Lung (tissue), 12 donors: ENCODE data around the gene PSMD13. TPM values are rescaled to one million over a fixed set of nuclear protein-coding genes. Genes with fewer than 3 reads are reported as not detected.

ENCODE experiments used
- ATAC-seq: fragments of 200-7000 bp; cut with Tn5 transposase; one replicate; pipeline ENCODE4 v1.9.1; 2020; ENCODE audit warnings: moderate number of reproducible peaks; ENCODE audit not compliant: insufficient read depth, low FRiP score
- DNase-seq, 3 donors: peaks; one replicate each; pipeline ENCODE4 v3.0.0-alpha.2; 2013 to 2017
- H3K27ac ChIP-seq, 2 donors: one replicate each; pipeline ENCODE4 v1.5.1; 2013; ENCODE audit warnings: mild to moderate bottlenecking in 2 of 2, moderate library complexity in 2 of 2, control low read depth in 1 of 2, inconsistent platforms in 1 of 2, low read depth in 1 of 2, low read length in 1 of 2
- H3K27me3 ChIP-seq, 3 donors: one replicate each; pipeline ENCODE4 v1.5.1; 2013; ENCODE audit warnings: low read length in 2 of 3; ENCODE audit not compliant: control insufficient read depth in 3 of 3, insufficient read depth in 3 of 3
- H3K36me3 ChIP-seq, 4 donors: one replicate each; pipeline ENCODE4 v1.5.1; 2013; ENCODE audit warnings: low read length in 4 of 4, mild to moderate bottlenecking in 1 of 4, moderate library complexity in 1 of 4; ENCODE audit not compliant: control insufficient read depth in 4 of 4, insufficient read depth in 4 of 4
- H3K4me1 ChIP-seq, 5 donors: one replicate each; pipeline ENCODE4 v1.5.1; 2013; ENCODE audit warnings: low read length in 5 of 5, mild to moderate bottlenecking in 2 of 5, moderate library complexity in 1 of 5; ENCODE audit not compliant: control insufficient read depth in 5 of 5, insufficient read depth in 5 of 5
- H3K4me3 ChIP-seq: one replicate; pipeline ENCODE4 v1.5.1; 2013; ENCODE audit warnings: mild to moderate bottlenecking, control low read depth, moderate library complexity
- H3K9ac ChIP-seq, 2 donors: one replicate each; pipeline ENCODE4 v1.5.1; 2013; ENCODE audit warnings: low read length in 2 of 2, control low read depth in 1 of 2; ENCODE audit not compliant: insufficient read depth in 1 of 2
- H3K9me3 ChIP-seq, 4 donors: one replicate each; pipeline ENCODE4 v1.5.1; 2013; ENCODE audit warnings: low read length in 3 of 4, mild to moderate bottlenecking in 1 of 4, moderate library complexity in 1 of 4; ENCODE audit not compliant: control insufficient read depth in 4 of 4, insufficient read depth in 3 of 4
- CTCF ChIP-seq: IDR thresholded peaks from 2 replicates; pipeline ENCODE4 v1.5.1; 2012; ENCODE audit warnings: mild to moderate bottlenecking; ENCODE audit errors: control extremely low read depth, extremely low read depth
- whole genome bisulfite sequencing, 2 donors: extraction: QIAGEN DNeasy Blood & Tissue Kit; methylation state at CpG; one replicate each; pipeline ENCODE4 v1.1.7; 2013; 5-methylcytosine and 5-hydroxymethylcytosine counted together
- polyA plus RNA-seq, 2 donors: library from polyadenylated mRNA; stranded (reverse); fragments of 200-250 nt; gene quantifications; one replicate each; pipeline ENCODE4 v1.2.1, GENCODE V29; 2013
- total RNA-seq, 2 donors: library from RNA; depleted of rRNA in 1 of 2; stranded (reverse); fragments of >200 nt in 1 of 2; gene quantifications; one replicate each; pipeline ENCODE4 v1.2.1, GENCODE V29; 2014 to 2021
- donor health status: control.
- donor health status: control.
- donor health status: Bipolar disorder and iron deficiency.
- donor health status: healthy.
- donor health status: DM: yes; HTN: yes; CAD: no.

The PSMD13 gene
- total and polyA plus RNA-seq, 4 donors: 75.2 to 184 (median 145) TPM

- DNase-seq (no peak), ATAC-seq (no peak)
- peak overlapping the region in 1 of 2 donors; percentile 29 for H3K27ac ChIP-seq
- no peak overlapping the region for H3K9ac ChIP-seq
- H3K4me3 ChIP-seq: no peak overlapping the region
- no peak for TF ChIP-seq CTCF
- H3K4me1 ChIP-seq: peaks cover 0 to 26% (median 15%) of the 10 kb centered on the region in 5 donors
- no peaks in the 10 kb centered on the region for H3K9me3 ChIP-seq
- H3K36me3 ChIP-seq: peaks cover 11 to 45% (median 45%) of the 10 kb centered on the region in 4 donors
- 91 to 93% methylated on average over 5 of the region's 5 CpGs for WGBS, 2 donors
- H3K27me3 ChIP-seq: no peaks in the 10 kb centered on the region
Measured at GRCh38 chr11:210803-211180, 26.0 kb upstream of the PSMD13 start.

DNA sequence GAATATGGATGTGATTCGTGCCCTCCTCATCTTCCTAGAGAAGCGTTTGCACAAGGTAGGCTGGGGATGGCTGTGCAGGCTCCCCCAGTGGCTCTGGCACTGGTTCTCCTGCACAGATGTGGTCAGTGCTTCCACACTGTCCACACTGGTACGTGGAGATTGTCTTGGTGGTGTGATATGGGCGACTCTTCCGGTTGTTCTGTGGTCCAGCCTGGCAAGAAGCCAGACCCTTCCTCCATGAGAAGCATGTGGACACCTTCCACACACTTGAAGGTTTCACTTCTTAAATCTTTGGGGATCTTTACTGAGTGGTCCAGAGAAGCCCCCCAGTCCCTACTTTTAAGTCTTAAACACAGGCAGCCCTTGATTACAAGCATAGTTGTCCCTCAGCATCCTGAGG lies 25.5 kb upstream of the PSMD13 start:
- H3K36me3 ChIP-seq: peaks cover 11 to 50% (median 47%) of the 10 kb centered on the region in 4 donors
- 70 to 74% methylated on average over 5 of the region's 5 CpGs for WGBS, 2 donors
- no peaks in the 10 kb centered on the region for H3K27me3 ChIP-seq
- no peak for ATAC-seq
- no peak overlapping the region for H3K9ac ChIP-seq
- TF ChIP-seq CTCF: no peak
- no peak overlapping the region for H3K27ac ChIP-seq
- H3K9me3 ChIP-seq: no peaks in the 10 kb centered on the region
- H3K4me3 ChIP-seq: no peak overlapping the region
- H3K4me1 ChIP-seq: peaks cover 0 to 21% (median 11%) of the 10 kb centered on the region in 5 donors
- DNase-seq: no peak

GRCh38 chr11:211741-212140 lies 25.0 kb upstream of the PSMD13 start:
- no peak overlapping the region for H3K4me3 ChIP-seq
- DNase-seq (no peak), ATAC-seq (no peak)
- H3K27me3 ChIP-seq: no peaks in the 10 kb centered on the region
- 94 to 96% methylated on average over 9 of the region's 9 CpGs for WGBS, 2 donors
- H3K36me3 ChIP-seq: peaks cover 11 to 52% (median 47%) of the 10 kb centered on the region in 4 donors
- H3K4me1 ChIP-seq: peaks cover 0 to 18% (median 10%) of the 10 kb centered on the region in 5 donors
- no peak for TF ChIP-seq CTCF
- no peaks in the 10 kb centered on the region for H3K9me3 ChIP-seq
- no peak overlapping the region for H3K27ac ChIP-seq
- no peak overlapping the region for H3K9ac ChIP-seq
